Gastroesophageal sphincter (tissue), 4 donors: Measurements from ENCODE around the gene CELSR2. TPM values are rescaled to one million over a fixed set of nuclear protein-coding genes. Genes with fewer than 3 reads are reported as not detected.
A peak's percentile ranks its signal among the peaks of the same experiment; 100 is the strongest.

Experiments used
- ATAC-seq: fragments of 150-250 bp; one replicate; pipeline ENCODE4 v1.9.1; 2016; ENCODE audit warnings: mild to moderate bottlenecking, moderate library complexity
- H3K27ac ChIP-seq, 4 donors: fragments of 200-600 bp; sonication (generic) in 3 of 4; 1 replicate in 3 of 4; 2 replicates in 1 of 4; pipeline ENCODE4 v1.5.1; 2016 to 2019
- H3K27me3 ChIP-seq: fragments of 200-600 bp; sonication (generic); one replicate; pipeline ENCODE4 v1.5.1; 2019
- H3K36me3 ChIP-seq, 2 donors: fragments of 200-600 bp; sonication (generic); one replicate each; pipeline ENCODE4 v1.5.1; 2019; ENCODE audit warnings: control low read depth in 1 of 2
- H3K4me1 ChIP-seq, 3 donors: fragments of 200-600 bp; sonication (generic); 1 replicate in 2 of 3; 2 replicates in 1 of 3; pipeline ENCODE4 v1.5.1; 2016 to 2019; ENCODE audit warnings: control low read depth in 2 of 3
- H3K4me3 ChIP-seq, 2 donors: fragments of 200-600 bp; sonication (generic); one replicate each; pipeline ENCODE4 v1.5.1; 2019; ENCODE audit warnings: mild to moderate bottlenecking in 1 of 2, moderate library complexity in 1 of 2
- H3K9me3 ChIP-seq, 3 donors: fragments of 200-600 bp; sonication (generic); one replicate each; pipeline ENCODE4 v1.5.1; 2017 to 2019; ENCODE audit warnings: control low read depth in 2 of 3
- CTCF ChIP-seq, 4 experiments: fragments of 200-600 bp in 2 of 4; fragments of 450-650 bp in 2 of 4; sonication (generic) in 1 of 4; IDR thresholded peaks; one replicate each; pipeline ENCODE4 v1.5.1; 2017 to 2019; ENCODE audit warnings: antibody characterized with exemption in 4 of 4, mild to moderate bottlenecking in 2 of 4, moderate library complexity in 2 of 4
- EP300 ChIP-seq: sonication (generic); formaldehyde crosslinking; IDR thresholded peaks from one replicate; pipeline ENCODE4 v1.6.1; 2017; ENCODE audit warnings: antibody characterized with exemption, mild to moderate bottlenecking
- POLR2A ChIP-seq, 2 donors: fragments of 450-650 bp; IDR thresholded peaks; one replicate each; pipeline ENCODE4 v1.6.1; 2017; ENCODE audit warnings: antibody characterized with exemption in 2 of 2, mild to moderate bottlenecking in 2 of 2, moderate library complexity in 1 of 2
- POLR2AphosphoS5 ChIP-seq: sonication (generic); formaldehyde crosslinking; IDR thresholded peaks from one replicate; pipeline ENCODE4 v1.6.1; 2017; ENCODE audit warnings: antibody characterized with exemption
- WGBS, 2 donors: methylation state at CpG; one replicate each; pipeline ENCODE4 v1.1.5; 2018; ENCODE audit warnings: low coverage in 1 of 2; 5-methylcytosine and 5-hydroxymethylcytosine counted together
- total RNA-seq, 4 donors: library from RNA; depleted of rRNA; stranded (reverse); fragments of >200 nt; gene quantifications; one replicate each; pipeline ENCODE4 v1.1.0, GENCODE V29; 2016

The CELSR2 gene
- total RNA-seq, 4 donors from 2014 or later = 5.7 to 18.6 (median 9.1) TPM

- 72 to 78% methylated on average over 2 of the region's 2 CpGs for WGBS, 2 donors
- Histone ChIP-seq H3K27me3 (no peaks in the 10 kb centered on the region), H3K4me1 (peaks cover 3 to 71% (median 4%) of the 10 kb centered on the region in 3 donors), H3K36me3 (peaks cover 0 to 74% of the 10 kb centered on the region in 2 donors), H3K4me3 (no peak overlapping the region), H3K9me3 (no peaks in the 10 kb centered on the region), H3K27ac (peak overlapping the region in 1 of 4 donors; percentile 78)
- ATAC-seq = no peak
- no peak for TF ChIP-seq CTCF (IDR thresholded peaks at IDR 0.05)
- TF ChIP-seq EP300 = no peak
- TF ChIP-seq POLR2A (IDR thresholded peaks at IDR 0.05) = no peak
- no peak for TF ChIP-seq POLR2AphosphoS5
Measured at GRCh38 chr1:109312246-109312645, 62.9 kb downstream of the CELSR2 start.

- no peak for ATAC-seq
- Histone ChIP-seq H3K27me3 (no peaks in the 10 kb centered on the region), H3K36me3 (peaks cover 0 to 83% of the 10 kb centered on the region in 2 donors), H3K9me3 (no peaks in the 10 kb centered on the region), H3K27ac (peak overlapping the region in 1 of 4 donors; percentile 78), H3K4me3 (no peak overlapping the region), H3K4me1 (peaks cover 0 to 61% (median 4%) of the 10 kb centered on the region in 3 donors)
- TF ChIP-seq CTCF (IDR thresholded peaks at IDR 0.05) = no peak
- TF ChIP-seq POLR2A (IDR thresholded peaks at IDR 0.05) = no peak
- TF ChIP-seq POLR2AphosphoS5 = no peak
- TF ChIP-seq EP300 = no peak
- WGBS, 2 donors = 70 to 71% methylated on average over 7 to 11 of the region's 12 CpGs
Measured at GRCh38 chr1:109312978-109313775, 63.8 kb downstream of the CELSR2 start.

GRCh38 chr1:109314795-109315194 lies 65.5 kb downstream of the CELSR2 start:
- no peak for ATAC-seq
- WGBS, 2 donors = 73 to 100% methylated on average over 1 of the region's 1 CpG
- peaks cover 0 to 98% of the 10 kb centered on the region in 2 donors for H3K36me3 ChIP-seq

GRCh38 chr1:109315288-109315687 lies 65.9 kb downstream of the CELSR2 start:
- Histone ChIP-seq H3K9me3 (no peaks in the 10 kb centered on the region), H3K36me3 (peaks cover 0 to 98% of the 10 kb centered on the region in 2 donors), H3K4me1 (peaks cover 0 to 40% (median 0%) of the 10 kb centered on the region in 3 donors), H3K27me3 (no peaks in the 10 kb centered on the region), H3K4me3 (no peak overlapping the region), H3K27ac (peak overlapping the region in 1 of 4 donors; percentile 29)
- 81 to 96% methylated on average over 3 of the region's 4 CpGs for WGBS, 2 donors
- TF ChIP-seq POLR2A (IDR thresholded peaks at IDR 0.05) (no peak), CTCF (IDR thresholded peaks at IDR 0.05) (no peak), POLR2AphosphoS5 (no peak), EP300 (no peak)
- ATAC-seq = no peak

More at GRCh38 chr1:109314795-109315194, 65.5 kb downstream of the CELSR2 start:
- Histone ChIP-seq H3K27ac (peak overlapping the region in 1 of 4 donors; percentile 29), H3K9me3 (no peaks in the 10 kb centered on the region), H3K4me1 (peaks cover 0 to 45% (median 1%) of the 10 kb centered on the region in 3 donors), H3K27me3 (no peaks in the 10 kb centered on the region), H3K4me3 (no peak overlapping the region)
- TF ChIP-seq POLR2AphosphoS5 (no peak), EP300 (no peak), POLR2A (IDR thresholded peaks at IDR 0.05) (no peak), CTCF (IDR thresholded peaks at IDR 0.05) (no peak)

GRCh38 chr1:109316506-109316905 lies 67.2 kb downstream of the CELSR2 start:
- peaks cover 0 to 29% (median 0%) of the 10 kb centered on the region in 3 donors for H3K4me1 ChIP-seq
- H3K27me3 ChIP-seq = no peaks in the 10 kb centered on the region
- H3K9me3 ChIP-seq = no peaks in the 10 kb centered on the region
- no peak overlapping the region for H3K4me3 ChIP-seq
- H3K36me3 ChIP-seq = peaks cover 0 to 100% of the 10 kb centered on the region in 2 donors
- peak overlapping the region in 1 of 4 donors; percentile 29 for H3K27ac ChIP-seq
- 100% methylated on average over 1 of the region's 1 CpG for WGBS, 2 donors
- ATAC-seq = no peak
- TF ChIP-seq POLR2AphosphoS5 (no peak), EP300 (no peak), CTCF (IDR thresholded peaks at IDR 0.05) (no peak), POLR2A (IDR thresholded peaks at IDR 0.05) (no peak)
